Endodermal cell (in vitro differentiated cells): ENCODE data around the gene PMIS2. TPM values are rescaled to one million over a fixed set of nuclear protein-coding genes. Genes with fewer than 3 reads are reported as not detected.

Experiments
- DNase-seq: peaks from one replicate; pipeline ENCODE4 v3.0.0-alpha.2; 2017
- H3K27ac ChIP-seq: 2 replicates; pipeline ENCODE4 v1.5.1; 2013; ENCODE audit warnings: mild to moderate bottlenecking, low read depth, low read length, moderate library complexity
- H3K27me3 ChIP-seq: 2 replicates; pipeline ENCODE4 v1.6.1; 2013; ENCODE audit warnings: mild to moderate bottlenecking, low read length, moderate library complexity; ENCODE audit not compliant: insufficient read depth, control insufficient read depth, poor library complexity, severe bottlenecking
- H3K36me3 ChIP-seq: 2 replicates; pipeline ENCODE4 v1.7.0; 2013; ENCODE audit warnings: mild to moderate bottlenecking, low read length, moderate library complexity; ENCODE audit not compliant: control insufficient read depth, insufficient read depth
- H3K4me1 ChIP-seq: one replicate; pipeline ENCODE4 v1.7.0; 2013; ENCODE audit warnings: low read length; ENCODE audit not compliant: control insufficient read depth, insufficient read depth
- H3K4me3 ChIP-seq: 2 replicates; pipeline ENCODE4 v1.5.1; 2013; ENCODE audit warnings: mild to moderate bottlenecking, low read length, moderate library complexity
- H3K9ac ChIP-seq: 2 replicates; pipeline ENCODE4 v1.6.1; 2013; ENCODE audit warnings: mild to moderate bottlenecking, low read length, moderate library complexity; ENCODE audit not compliant: poor library complexity, severe bottlenecking; ENCODE audit errors: extremely low read depth
- H3K9me3 ChIP-seq: 2 replicates; pipeline ENCODE4 v1.6.1; 2013; ENCODE audit warnings: mild to moderate bottlenecking, low read length, moderate library complexity; ENCODE audit not compliant: control insufficient read depth
- H3K27ac Mint-ChIP-seq: 2 replicates; pipeline ENCODE4 v1.8.0; 2020; ENCODE audit warnings: mixed read lengths
- H3K27me3 Mint-ChIP-seq: 2 replicates; pipeline ENCODE4 v1.8.0; 2021; ENCODE audit warnings: mild to moderate bottlenecking, mixed read lengths; ENCODE audit not compliant: insufficient read depth
- H3K36me3 Mint-ChIP-seq: 2 replicates; pipeline ENCODE4 v1.8.0; 2020; ENCODE audit warnings: low read depth, mixed read lengths
- H3K4me1 Mint-ChIP-seq: 2 replicates; pipeline ENCODE4 v1.8.0; 2020; ENCODE audit warnings: mixed read lengths
- H3K4me3 Mint-ChIP-seq: 2 replicates; pipeline ENCODE4 v1.8.0; 2020; ENCODE audit warnings: mild to moderate bottlenecking, moderate library complexity, mixed read lengths
- H3K9me3 Mint-ChIP-seq: 2 replicates; pipeline ENCODE4 v1.8.0; 2020; ENCODE audit warnings: mild to moderate bottlenecking, mixed read lengths
- WGBS, 2 experiments: methylation state at CpG; one replicate each; pipeline versions ENCODE4 v1.1.5 to v1.1.7; 2013; ENCODE audit warnings: missing lambda C conversion rate in 2 of 2, mixed read lengths in 1 of 2; ENCODE audit not compliant: insufficient coverage in 1 of 2, insufficient read length in 1 of 2; 5-methylcytosine and 5-hydroxymethylcytosine counted together
- total RNA-seq, 2 donors: library from RNA; stranded (reverse); fragmentation: NEBNext Ultra II Directional in 1 of 2; extraction: Animal tissue kit (Norgen Biotek cat#: 25700) in 1 of 2; gene quantifications; 2 replicates in 1 of 2; 3 replicates in 1 of 2; pipeline ENCODE4 v1.2.1, GENCODE V29; 2021
- TF ChIP-seq, protein P1 (sequence below): fragments of 200-600 bp; sonication (generic); conservative IDR thresholded peaks from 2 replicates; pipeline ENCODE4 v1.5.0; 2021; ENCODE audit warnings: antibody characterized with exemption, mild to moderate bottlenecking

PMIS2 gene
- total RNA-seq, 2 donors from 2014 or later: not detected

DNA sequence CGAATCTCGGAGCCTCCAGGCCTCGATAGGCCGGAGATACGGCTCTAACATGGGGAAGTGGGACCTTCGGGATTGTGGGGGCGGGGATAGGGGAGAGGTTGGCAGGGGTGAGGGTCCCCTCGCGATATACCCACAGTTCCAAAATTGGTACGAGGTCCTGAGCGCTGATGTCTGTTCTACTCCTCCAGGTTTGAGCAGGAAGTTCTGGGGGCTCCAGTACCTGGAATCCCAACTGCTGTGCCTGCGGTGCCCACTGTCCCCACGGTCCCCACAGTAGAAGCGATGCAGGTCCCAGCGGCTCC is 43.3 kb downstream of the PMIS2 start:
- no peaks in the 10 kb centered on the region for H3K9me3 Mint-ChIP-seq
- 10 to 11% methylated on average over 13 to 15 of the region's 15 CpGs for WGBS, 2 experiments
- Histone ChIP-seq H3K36me3 (peaks cover 28% of the 10 kb centered on the region), H3K27me3 (no peaks in the 10 kb centered on the region), H3K27ac (peak overlapping the region; percentile 6), H3K9ac (peak overlapping the region; percentile 92), H3K9me3 (no peaks in the 10 kb centered on the region), H3K4me1 (no peaks in the 10 kb centered on the region), H3K4me3 (peak overlapping the region; percentile 91)
- DNase-seq: no peak
- no peaks in the 10 kb centered on the region for H3K27me3 Mint-ChIP-seq
- peaks cover 36% of the 10 kb centered on the region for H3K36me3 Mint-ChIP-seq
- H3K4me3 Mint-ChIP-seq: peak overlapping the region; percentile 91
- TF ChIP-seq, protein P1, sequence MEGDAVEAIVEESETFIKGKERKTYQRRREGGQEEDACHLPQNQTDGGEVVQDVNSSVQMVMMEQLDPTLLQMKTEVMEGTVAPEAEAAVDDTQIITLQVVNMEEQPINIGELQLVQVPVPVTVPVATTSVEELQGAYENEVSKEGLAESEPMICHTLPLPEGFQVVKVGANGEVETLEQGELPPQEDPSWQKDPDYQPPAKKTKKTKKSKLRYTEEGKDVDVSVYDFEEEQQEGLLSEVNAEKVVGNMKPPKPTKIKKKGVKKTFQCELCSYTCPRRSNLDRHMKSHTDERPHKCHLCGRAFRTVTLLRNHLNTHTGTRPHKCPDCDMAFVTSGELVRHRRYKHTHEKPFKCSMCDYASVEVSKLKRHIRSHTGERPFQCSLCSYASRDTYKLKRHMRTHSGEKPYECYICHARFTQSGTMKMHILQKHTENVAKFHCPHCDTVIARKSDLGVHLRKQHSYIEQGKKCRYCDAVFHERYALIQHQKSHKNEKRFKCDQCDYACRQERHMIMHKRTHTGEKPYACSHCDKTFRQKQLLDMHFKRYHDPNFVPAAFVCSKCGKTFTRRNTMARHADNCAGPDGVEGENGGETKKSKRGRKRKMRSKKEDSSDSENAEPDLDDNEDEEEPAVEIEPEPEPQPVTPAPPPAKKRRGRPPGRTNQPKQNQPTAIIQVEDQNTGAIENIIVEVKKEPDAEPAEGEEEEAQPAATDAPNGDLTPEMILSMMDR: no peak
- H3K27ac Mint-ChIP-seq: peak overlapping the region; percentile 98
- peaks cover 7% of the 10 kb centered on the region for H3K4me1 Mint-ChIP-seq

DNA sequence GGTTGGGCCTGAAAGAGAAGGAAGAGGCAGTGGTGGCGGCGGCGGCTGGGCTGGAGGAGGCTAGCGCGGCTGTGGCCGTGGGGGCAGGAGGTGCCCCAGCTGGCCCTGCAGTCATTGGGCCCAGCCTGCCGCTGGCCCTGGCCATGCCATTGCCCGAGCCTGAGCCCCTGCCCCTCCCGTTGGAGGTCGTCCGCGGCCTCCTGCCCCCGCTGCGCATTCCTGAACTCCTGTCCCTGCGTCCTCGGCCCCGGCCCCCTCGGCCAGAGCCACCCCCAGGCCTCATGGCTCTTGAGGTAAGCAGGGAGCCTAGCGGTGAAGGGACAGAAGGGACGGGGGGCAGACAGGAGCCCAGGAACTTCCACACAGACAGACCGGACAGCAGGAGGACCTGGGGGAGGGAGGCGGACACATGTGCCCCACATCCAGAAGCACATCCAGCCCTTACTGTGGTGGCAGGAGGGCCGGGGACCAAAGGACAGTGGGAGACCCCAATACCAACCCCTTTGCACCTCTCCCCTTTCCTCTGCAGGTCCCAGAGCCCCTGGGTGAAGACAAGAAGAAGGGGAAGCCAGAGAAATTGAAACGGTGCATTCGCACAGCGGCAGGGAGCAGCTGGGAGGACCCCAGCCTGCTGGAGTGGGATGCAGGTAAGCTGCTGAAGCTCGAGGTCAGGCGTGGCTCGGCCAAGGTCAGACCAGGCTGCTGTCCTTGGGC is 47.9 kb downstream of the PMIS2 start:
- Histone ChIP-seq H3K9ac (no peak overlapping the region), H3K27ac (no peak overlapping the region), H3K9me3 (no peaks in the 10 kb centered on the region), H3K4me3 (no peak overlapping the region), H3K36me3 (peaks cover 62% of the 10 kb centered on the region), H3K27me3 (no peaks in the 10 kb centered on the region), H3K4me1 (no peaks in the 10 kb centered on the region)
- no peaks in the 10 kb centered on the region for H3K27me3 Mint-ChIP-seq
- peaks cover 4% of the 10 kb centered on the region for H3K4me1 Mint-ChIP-seq
- H3K27ac Mint-ChIP-seq: no peak overlapping the region
- WGBS, 2 experiments: 97% methylated on average over 17 to 29 of the region's 29 CpGs
- no peaks in the 10 kb centered on the region for H3K9me3 Mint-ChIP-seq
- peaks cover 62% of the 10 kb centered on the region for H3K36me3 Mint-ChIP-seq
- TF ChIP-seq, protein P1: no peak
- DNase-seq: no peak
- no peak overlapping the region for H3K4me3 Mint-ChIP-seq

DNA sequence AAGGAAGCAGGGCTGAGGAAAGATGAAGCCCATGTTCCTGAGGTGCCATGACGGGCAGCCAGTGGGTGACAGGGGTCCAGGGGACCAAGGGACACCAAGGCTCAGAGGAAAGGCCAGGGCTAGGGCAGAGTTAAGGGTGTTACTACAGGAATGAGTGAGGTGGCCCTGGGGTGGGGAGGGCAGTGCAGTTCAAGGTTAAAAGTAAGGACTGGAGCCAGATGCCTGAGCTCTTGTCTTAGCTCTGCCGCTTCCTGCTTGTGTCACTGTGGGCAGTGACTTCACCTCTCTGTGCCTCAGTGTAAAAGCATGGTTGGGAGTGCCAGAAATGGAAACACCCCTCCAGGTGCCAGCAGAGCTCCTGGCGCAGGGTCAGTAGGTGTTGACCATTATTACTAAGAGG is 50.7 kb downstream of the PMIS2 start:
- Histone ChIP-seq H3K9me3 (no peaks in the 10 kb centered on the region), H3K9ac (no peak overlapping the region), H3K36me3 (peaks cover 50% of the 10 kb centered on the region), H3K27ac (no peak overlapping the region), H3K4me1 (no peaks in the 10 kb centered on the region), H3K27me3 (no peaks in the 10 kb centered on the region), H3K4me3 (no peak overlapping the region)
- no peak for DNase-seq
- H3K27ac Mint-ChIP-seq: no peak overlapping the region
- H3K9me3 Mint-ChIP-seq: no peaks in the 10 kb centered on the region
- peaks cover 11% of the 10 kb centered on the region for H3K4me1 Mint-ChIP-seq
- peaks cover 47% of the 10 kb centered on the region for H3K36me3 Mint-ChIP-seq
- TF ChIP-seq, protein P1: no peak
- no peak overlapping the region for H3K4me3 Mint-ChIP-seq
- no peaks in the 10 kb centered on the region for H3K27me3 Mint-ChIP-seq
- 95 to 96% methylated on average over 3 of the region's 3 CpGs for WGBS, 2 experiments

Other genes with a start within 250 kb of the PMIS2 start
- gene FFAR1, start 238.3 kb upstream of the PMIS2 start, total RNA-seq: not detected
- not detected for gene FFAR3, start 227.7 kb upstream of the PMIS2 start, total RNA-seq
- gene GPR42, start 215.1 kb upstream of the PMIS2 start, total RNA-seq: not detected
- not detected for gene FFAR2, start 137.9 kb upstream of the PMIS2 start, total RNA-seq
- 1 to 10 TPM; 3.4 to 4.2 TPM for gene KRTDAP, start 95.7 kb upstream of the PMIS2 start, total RNA-seq
- 100 to 1,000 TPM; 430 to 451 TPM for gene DMKN, start 72.5 kb upstream of the PMIS2 start, total RNA-seq
- gene SBSN, start 57.9 kb upstream of the PMIS2 start, total RNA-seq: not detected
- not detected for gene GAPDHS, start 52.7 kb upstream of the PMIS2 start, total RNA-seq
- 100 to 1,000 TPM; 109 to 119 TPM for gene TMEM147, start 40.5 kb upstream of the PMIS2 start, total RNA-seq
- gene ATP4A, start 22.5 kb upstream of the PMIS2 start, total RNA-seq: under 1 TPM in 1 of 2 donors, not detected in 1; 0.18 TPM
- gene HAUS5, start 26.6 kb downstream of the PMIS2 start, total RNA-seq: 10 to 100 TPM; 32.4 to 33.7 TPM
- 10 to 100 TPM; 81.1 to 89.2 TPM for gene RBM42, start 42.9 kb downstream of the PMIS2 start, total RNA-seq
- gene ETV2, start 55.6 kb downstream of the PMIS2 start, total RNA-seq: 1 to 10 TPM; 1.2 to 1.3 TPM
- gene COX6B1, start 62.1 kb downstream of the PMIS2 start, total RNA-seq: 100 to 1,000 TPM; 401 to 445 TPM
- under 1 TPM; 0.37 to 0.46 TPM for gene UPK1A, start 80.3 kb downstream of the PMIS2 start, total RNA-seq
- gene ZBTB32, start 118.4 kb downstream of the PMIS2 start, total RNA-seq: not detected
- gene KMT2B, start 131.8 kb downstream of the PMIS2 start, total RNA-seq: 10 to 100 TPM; 48.1 to 54.0 TPM
- gene IGFLR1, start 156.3 kb downstream of the PMIS2 start, total RNA-seq: 1 to 10 TPM; 4.6 to 7.1 TPM
- gene U2AF1L4, start 159.2 kb downstream of the PMIS2 start, total RNA-seq: 10 to 100 TPM; 17.3 to 23.2 TPM
- 100 to 1,000 TPM; 101 to 109 TPM for gene PSENEN, start 159.5 kb downstream of the PMIS2 start, total RNA-seq
- gene LIN37, start 162.4 kb downstream of the PMIS2 start, total RNA-seq: 1 to 10 TPM; 6.6 to 7.6 TPM
- gene HSPB6, start 170.9 kb downstream of the PMIS2 start, total RNA-seq: under 1 TPM; 0.33 to 0.90 TPM
- gene PROSER3, start 172.0 kb downstream of the PMIS2 start, total RNA-seq: 10 to 100 TPM; 37.8 to 45.4 TPM
- 10 to 100 TPM; 12.7 to 15.0 TPM for gene ARHGAP33, start 189.4 kb downstream of the PMIS2 start, total RNA-seq
- 1 to 10 TPM; 1.0 to 1.5 TPM for gene PRODH2, start 226.7 kb downstream of the PMIS2 start, total RNA-seq